AG04450 (cell line): ENCODE data around the gene ETV6. TPM values are rescaled to one million over a fixed set of nuclear protein-coding genes. Genes with fewer than 3 reads are reported as not detected.

Experiments used
- CTCF ChIA-PET: fragments of 300-600, 350-600 bp; formaldehyde crosslinking; extraction: SDS; loops from one replicate; lab custom pipeline; 2022; ENCODE audit warnings: antibody characterized with exemption, inconsistent platforms; lab: Charles Lee
- POLR2A ChIA-PET: fragments of 350-600 bp; formaldehyde crosslinking; extraction: SDS; loops from one replicate; lab custom pipeline; 2021; ENCODE audit warnings: antibody characterized with exemption, inconsistent platforms; lab: Yijun Ruan, JAX
- DNase-seq: peaks from one replicate; pipeline ENCODE4 v3.0.0-alpha.2; 2011; ENCODE audit warnings: low read depth, low spot score
- H3K27ac ChIP-seq: one replicate; pipeline ENCODE4 v1.5.1; 2012; ENCODE audit warnings: low read depth, low read length, control low read depth
- H3K27me3 ChIP-seq: one replicate; pipeline ENCODE4 v1.6.0; 2012; ENCODE audit warnings: low read length; ENCODE audit not compliant: control insufficient read depth, insufficient read depth
- H3K4me3 ChIP-seq: 2 replicates; pipeline ENCODE4 v1.5.1; 2011; ENCODE audit warnings: mild to moderate bottlenecking, low read depth, low read length, control low read depth
- H3K9me3 ChIP-seq: 2 replicates; pipeline ENCODE4 v1.5.1; 2012; ENCODE audit warnings: low read length; ENCODE audit not compliant: control insufficient read depth, insufficient read depth
- CTCF ChIP-seq: IDR thresholded peaks from 2 replicates; pipeline ENCODE4 v1.5.1; 2011; ENCODE audit warnings: low read depth, low read length, control low read depth, inconsistent platforms
- polyA plus RNA-seq: library from polyadenylated mRNA; depleted of rRNA; stranded (reverse); fragments of >200 nt; gene quantifications from 2 replicates; pipeline ENCODE4 v1.2.3, GENCODE V29; 2011

The ETV6 gene
- polyA plus RNA-seq, 1 experiment = 7.9 TPM

GRCh38 chr12:11798006-11798708, 148.7 kb downstream of the ETV6 start:
- CTCF ChIA-PET = interaction anchor here (0.5 to 0.6 kb wide), 2 partner anchors 40 to 82 kb away, joined by 3 read pairs; no protein-coding TSS in a partner anchor
- no peak overlapping the region for H3K4me3 ChIP-seq
- no peak for DNase-seq
- H3K9me3 ChIP-seq = no peaks in the 10 kb centered on the region
- no peaks in the 10 kb centered on the region for H3K27me3 ChIP-seq
- no peak for TF ChIP-seq CTCF
- POLR2A ChIA-PET = interaction anchor here (1.0 to 3.8 kb wide), 7 partner anchors 14 to 150 kb away, joined by 3 to 21 read pairs (median 4); partner anchors contain the start of gene ETV6
- peak overlapping the region; percentile 96 for H3K27ac ChIP-seq

GRCh38 chr12:11798856-11799501, 149.5 kb downstream of the ETV6 start:
- CTCF ChIA-PET = interaction anchor here (0.6 kb wide), 1 partner anchor 41 kb away, joined by 3 read pairs; no protein-coding TSS in a partner anchor
- peak overlapping the region; percentile 96 for H3K27ac ChIP-seq
- no peak for TF ChIP-seq CTCF
- H3K9me3 ChIP-seq = no peaks in the 10 kb centered on the region
- peak; percentile 63 for DNase-seq
- H3K4me3 ChIP-seq = no peak overlapping the region
- POLR2A ChIA-PET = interaction anchor here (1.0 to 3.8 kb wide), 3 partner anchors 33 to 149 kb away, joined by 4 to 21 read pairs (median 6); partner anchors contain the start of gene ETV6
- no peaks in the 10 kb centered on the region for H3K27me3 ChIP-seq

- H3K27ac ChIP-seq = peak overlapping the region; percentile 96
- H3K9me3 ChIP-seq = no peaks in the 10 kb centered on the region
- no peaks in the 10 kb centered on the region for H3K27me3 ChIP-seq
- no peak overlapping the region for H3K4me3 ChIP-seq
- no peak for DNase-seq
- TF ChIP-seq CTCF = no peak
- ChIA-PET POLR2A (interaction anchor here (1.2 to 3.8 kb wide), 2 partner anchors 33 to 36 kb away, joined by 4 to 21 read pairs; no protein-coding TSS in a partner anchor), CTCF (no interaction called here)
Observed at GRCh38 chr12:11799502-11799873, 150.0 kb downstream of the ETV6 start.

- DNase-seq = no peak
- POLR2A ChIA-PET = no interaction called here
- no peak for TF ChIP-seq CTCF
- H3K27me3 ChIP-seq = no peaks in the 10 kb centered on the region
- CTCF ChIA-PET = interaction anchor here (1.0 kb wide), 1 partner anchor 24 kb away, joined by 3 read pairs; no protein-coding TSS in a partner anchor
- no peaks in the 10 kb centered on the region for H3K9me3 ChIP-seq
- H3K4me3 ChIP-seq = no peak overlapping the region
- H3K27ac ChIP-seq = no peak overlapping the region
Observed at GRCh38 chr12:11801643-11802042, 152.2 kb downstream of the ETV6 start.

DNA sequence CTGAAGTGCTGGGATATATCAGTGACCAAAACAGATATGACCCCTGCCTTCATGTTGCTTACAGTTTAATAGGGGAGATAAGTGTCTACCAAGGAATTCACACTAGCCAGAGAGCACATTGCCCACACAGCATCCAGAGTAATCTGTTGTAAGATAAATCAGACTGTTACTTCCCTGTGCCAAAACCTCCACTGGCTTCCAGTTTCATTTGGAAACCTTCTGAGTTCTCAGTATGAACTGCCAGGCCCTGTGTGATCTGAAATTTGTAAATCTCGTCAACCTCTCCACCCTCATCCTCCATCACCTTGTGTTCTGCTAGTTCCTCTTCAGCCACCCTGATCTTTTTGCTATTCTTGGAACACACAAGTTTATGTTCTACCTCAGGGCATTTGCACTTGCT, 154.7 kb downstream of the ETV6 start:
- TF ChIP-seq CTCF = no peak
- DNase-seq = no peak

More for the DNA sequence above, 154.7 kb downstream of the ETV6 start:
- H3K9me3 ChIP-seq = no peaks in the 10 kb centered on the region
- H3K27me3 ChIP-seq = no peaks in the 10 kb centered on the region
- POLR2A ChIA-PET = no interaction called here
- no peak overlapping the region for H3K4me3 ChIP-seq
- CTCF ChIA-PET = interaction anchor here (1.1 kb wide), 1 partner anchor 9 kb away, joined by 3 read pairs; no protein-coding TSS in a partner anchor
- no peak overlapping the region for H3K27ac ChIP-seq
